ENCODE data around the gene KATNAL1.

The KATNAL1 gene

DNA sequence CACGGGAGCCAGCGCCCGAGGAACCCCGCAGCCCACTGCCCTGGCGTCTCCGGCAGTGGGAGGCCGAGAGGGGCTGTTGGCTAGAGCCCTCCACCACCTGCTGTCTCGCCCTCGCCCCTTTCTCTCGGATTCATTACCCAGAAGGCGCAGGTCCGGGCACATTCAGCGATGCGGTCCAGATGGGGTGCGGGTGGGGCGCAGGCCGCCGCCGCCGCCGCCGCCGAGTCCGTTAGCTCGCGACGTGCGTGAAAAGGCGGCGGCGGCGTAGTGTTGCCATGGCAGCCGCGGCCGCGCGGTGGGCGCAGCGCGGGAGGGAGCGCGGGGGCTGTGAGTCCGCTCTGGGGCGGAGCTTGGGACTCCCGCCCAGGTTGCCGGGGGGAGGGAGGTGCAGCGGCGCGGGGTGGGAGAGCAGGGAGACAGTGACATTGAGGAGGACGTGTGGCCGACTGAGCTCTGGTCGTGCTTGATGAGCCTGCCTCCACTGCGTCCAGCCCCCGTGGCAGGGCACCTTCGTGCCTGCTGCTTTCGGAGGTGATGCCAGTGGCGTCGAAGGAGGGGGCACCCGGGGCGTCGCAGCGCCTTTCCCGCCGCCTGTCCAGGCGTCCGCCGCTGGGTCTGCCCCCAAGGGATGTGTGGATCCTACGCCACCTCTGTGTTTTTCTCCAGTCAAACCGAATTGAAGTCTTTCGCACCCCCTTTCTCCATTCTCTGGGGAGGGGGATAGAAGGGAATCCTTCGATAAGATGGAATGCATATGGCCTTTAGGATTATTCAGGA lies at the start of gene KATNAL1:
Gene KATNAL1, minus strand, starts transcription at position 358 of the 777 bp plus-strand sequence. CDS start 23,774 bp downstream, outside the sequence.
- DNase-seq = peak; percentile 83 to 91

DNA sequence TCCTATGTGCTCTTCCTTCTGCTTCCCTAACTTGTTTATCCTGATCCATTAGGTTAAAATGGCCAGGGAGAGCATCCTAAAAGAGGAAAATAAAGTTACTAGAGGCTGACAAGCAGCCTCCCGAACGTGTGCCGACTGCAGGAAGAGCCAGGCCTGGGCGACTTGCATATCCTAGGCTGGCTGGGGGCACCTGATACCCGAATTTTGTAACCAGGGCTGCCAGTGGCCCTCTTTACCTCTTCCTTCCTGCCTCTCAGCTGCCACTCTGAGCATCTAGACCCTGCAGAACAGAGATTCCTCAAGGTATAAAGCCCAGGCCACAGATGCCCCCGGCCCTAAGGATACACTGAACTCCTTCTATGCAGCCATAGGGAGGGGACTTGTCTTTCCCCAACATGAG lies 48.5 kb upstream of the KATNAL1 start:
- no peak for DNase-seq

GRCh38 chr13:30355384-30355699 lies 48.0 kb upstream of the KATNAL1 start:
- no peak for DNase-seq

DNA sequence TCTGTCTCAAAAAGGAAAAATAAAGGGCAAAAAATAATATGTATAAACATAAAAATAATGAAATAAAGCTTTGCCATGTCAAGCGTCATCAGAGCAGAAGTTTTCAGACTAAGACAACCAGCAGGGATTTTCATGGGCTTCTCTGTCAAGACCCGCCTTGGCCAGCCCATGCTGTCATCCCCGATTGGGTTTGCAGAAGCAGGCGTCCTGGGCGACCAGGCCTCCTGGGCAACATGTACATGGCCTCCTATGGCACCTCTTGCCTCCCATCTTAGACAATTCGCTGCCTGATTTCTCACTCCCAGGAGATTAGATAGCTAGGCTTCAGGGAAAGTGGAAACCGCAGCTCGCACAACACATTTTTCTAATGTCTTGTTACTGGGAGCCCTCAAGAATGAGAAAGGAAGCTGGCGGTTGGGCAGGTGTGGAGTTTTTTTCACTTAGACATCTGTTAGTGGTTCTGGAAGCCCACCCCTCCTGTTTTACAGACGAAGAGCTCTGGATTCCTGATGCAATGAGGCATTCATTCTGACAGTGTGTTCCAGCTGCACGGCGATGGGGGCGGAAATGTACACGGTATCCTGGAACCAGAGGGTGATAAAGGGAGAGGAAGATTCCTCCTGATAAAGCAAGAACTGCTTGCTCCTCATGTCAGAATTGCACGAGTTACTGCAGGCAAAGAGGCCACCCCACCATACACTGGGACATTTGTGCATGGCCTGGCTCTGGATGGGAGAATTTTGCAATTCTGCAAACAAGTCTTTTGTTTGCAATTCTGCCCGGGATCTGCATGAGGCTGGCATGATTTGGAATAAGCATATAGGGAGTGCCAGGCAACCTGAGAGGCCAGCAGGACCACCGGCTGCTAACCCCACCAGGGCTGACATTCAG lies 47.4 kb upstream of the KATNAL1 start:
- DNase-seq = no peak

GRCh38 chr13:30353471-30354215 lies 46.3 kb upstream of the KATNAL1 start:
- no peak for DNase-seq

- DNase-seq = no peak
Measured at GRCh38 chr13:30353060-30353459, 45.7 kb upstream of the KATNAL1 start.

- DNase-seq = no peak
Measured at GRCh38 chr13:30352121-30352520, 44.8 kb upstream of the KATNAL1 start.

GRCh38 chr13:30346789-30347167 lies 39.4 kb upstream of the KATNAL1 start:
- no peak for DNase-seq

- no peak for DNase-seq
Measured at GRCh38 chr13:30346153-30346788, 38.9 kb upstream of the KATNAL1 start.

- DNase-seq = no peak
Measured at GRCh38 chr13:30345426-30346100, 38.2 kb upstream of the KATNAL1 start.

- DNase-seq = no peak
Measured at GRCh38 chr13:30341815-30342570, 34.6 kb upstream of the KATNAL1 start.

DNA sequence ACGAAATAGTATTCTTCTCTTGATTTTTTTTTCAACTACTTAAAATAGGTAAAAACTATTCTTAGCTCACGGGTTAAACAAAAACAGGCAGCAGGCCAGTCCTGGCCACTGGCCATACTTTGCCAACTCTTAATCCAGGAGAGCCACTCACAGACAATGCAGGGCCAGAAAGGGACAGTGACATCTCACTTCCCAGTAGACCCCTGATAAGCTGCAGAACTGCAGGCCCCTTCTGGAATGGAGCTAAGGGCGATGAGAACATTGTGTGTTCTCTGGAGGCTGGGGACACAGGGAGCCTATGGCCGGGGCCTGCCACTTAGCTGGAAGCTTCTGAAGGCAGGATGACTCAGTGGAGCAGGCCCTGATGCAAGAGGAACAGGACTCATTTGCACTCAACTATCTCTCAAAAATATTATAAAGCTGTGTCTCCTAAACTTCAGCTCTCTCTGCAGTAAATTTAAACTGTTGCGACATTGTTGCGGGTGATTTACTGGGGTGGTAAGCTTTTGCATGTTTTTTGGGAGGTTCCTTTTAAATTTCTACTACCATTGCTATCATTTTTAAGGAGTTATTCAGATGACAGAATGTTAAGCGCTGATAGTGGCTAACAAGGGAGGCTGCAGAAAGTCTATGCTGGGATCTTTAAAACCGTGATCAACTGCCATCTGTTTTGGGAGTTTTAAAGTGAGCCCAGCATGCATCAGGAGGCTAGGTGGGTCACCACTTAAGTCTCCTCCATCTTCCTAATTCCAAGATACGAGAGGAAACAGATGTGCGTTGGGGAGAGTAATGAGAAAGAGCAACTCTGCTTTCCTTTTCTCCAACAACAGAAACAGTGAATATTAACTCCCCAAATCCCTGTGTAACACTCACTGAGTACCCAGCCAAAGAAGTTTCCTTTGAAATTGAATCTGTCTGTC lies 33.2 kb upstream of the KATNAL1 start:
- no peak for DNase-seq

DNA sequence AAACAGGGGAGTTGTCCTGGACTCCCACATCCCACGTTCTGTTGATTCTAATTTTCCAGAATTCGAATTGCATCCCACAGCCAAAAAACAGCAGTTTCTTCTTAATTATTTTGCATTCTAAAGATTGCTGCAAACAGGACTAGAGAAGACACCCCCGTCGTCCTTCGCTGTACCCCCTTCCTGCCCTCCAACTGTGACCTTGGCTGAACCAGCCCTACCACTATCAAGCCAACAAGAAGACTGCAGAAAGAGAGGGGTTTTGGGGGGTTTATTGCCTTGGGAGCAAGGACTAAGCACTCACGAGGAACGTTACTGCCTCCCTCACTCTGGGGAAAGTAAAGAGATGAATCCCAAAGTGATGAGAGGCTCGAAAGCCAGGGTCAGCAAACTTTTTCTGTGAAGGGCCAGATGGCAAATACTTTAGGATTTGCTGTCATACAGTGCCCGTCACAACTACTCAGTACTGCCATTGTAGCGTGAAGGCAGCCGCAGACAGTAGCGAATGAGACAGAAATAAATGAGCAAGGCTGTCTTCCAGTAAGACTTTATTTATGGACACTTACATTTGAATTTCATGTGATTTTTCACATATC lies 32.5 kb upstream of the KATNAL1 start:
- DNase-seq = no peak

DNA sequence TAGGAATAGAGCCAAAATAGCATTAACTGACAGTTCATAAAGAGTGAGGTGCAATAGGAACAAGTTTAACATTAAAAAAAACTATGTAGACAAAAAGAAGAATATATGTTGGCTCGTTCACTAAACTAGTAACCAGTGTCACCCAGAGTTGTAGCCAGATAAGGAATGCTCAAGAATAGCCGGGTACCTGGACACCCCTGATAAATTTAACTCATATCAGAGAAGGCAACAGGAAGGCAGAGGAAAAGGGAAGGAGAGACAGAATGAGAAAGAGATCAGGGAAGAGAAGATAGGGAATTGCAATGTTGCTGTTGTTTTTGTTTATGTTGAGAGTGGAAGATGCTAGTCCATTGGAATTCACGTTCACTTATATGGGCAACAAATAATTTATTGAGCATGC lies 31.6 kb upstream of the KATNAL1 start:
- no peak for DNase-seq

DNA sequence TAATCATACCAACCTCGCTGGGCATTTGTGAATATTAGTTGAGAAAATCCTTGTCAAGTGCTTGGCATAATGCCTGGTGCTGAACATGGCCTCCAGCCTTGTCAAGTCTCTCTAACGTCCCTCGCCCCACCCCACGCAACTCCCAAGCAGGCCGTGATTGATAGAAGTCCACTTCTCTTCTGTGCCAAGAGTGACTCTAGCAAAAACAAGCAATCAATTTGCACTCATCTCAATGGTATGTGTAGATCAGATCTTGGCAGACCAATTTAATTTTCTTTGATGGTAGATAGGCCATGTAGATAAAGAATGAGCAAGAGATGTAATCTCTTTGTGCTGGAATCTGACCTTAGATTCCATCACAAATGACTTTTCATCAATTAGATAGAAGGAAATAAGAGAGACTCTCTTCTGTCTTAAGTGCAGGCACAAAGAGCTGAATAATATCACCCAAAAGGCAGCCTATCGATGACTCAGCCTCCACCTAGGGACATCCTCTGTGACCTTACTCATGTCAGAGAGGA lies 31.0 kb upstream of the KATNAL1 start:
- DNase-seq = no peak

DNA sequence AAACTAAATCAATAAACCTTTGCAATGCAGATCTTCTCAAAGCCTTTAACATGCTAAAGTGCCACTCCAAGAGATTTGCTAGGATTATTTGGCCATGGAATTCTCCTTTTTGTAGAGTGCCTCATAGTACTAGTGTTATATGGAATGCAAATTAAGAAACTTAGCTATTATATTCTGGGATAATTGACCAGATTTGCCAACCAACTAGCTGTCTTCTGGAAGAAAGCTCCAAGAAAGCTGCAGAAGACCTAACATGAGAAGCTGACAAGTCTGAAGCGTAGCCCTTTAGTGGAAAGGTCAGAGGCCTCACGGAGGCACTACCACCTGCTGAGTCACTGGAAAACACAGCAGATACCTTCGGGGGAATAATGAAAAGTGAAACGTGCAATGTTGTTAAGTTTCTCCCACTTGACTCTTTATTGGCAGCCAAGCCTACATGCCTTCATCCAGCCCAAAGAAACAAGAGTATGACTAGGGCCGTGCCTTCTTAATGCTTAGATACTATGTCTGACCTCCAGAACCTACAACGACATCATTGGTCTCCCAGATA lies 29.8 kb upstream of the KATNAL1 start:
- no peak for DNase-seq

DNA sequence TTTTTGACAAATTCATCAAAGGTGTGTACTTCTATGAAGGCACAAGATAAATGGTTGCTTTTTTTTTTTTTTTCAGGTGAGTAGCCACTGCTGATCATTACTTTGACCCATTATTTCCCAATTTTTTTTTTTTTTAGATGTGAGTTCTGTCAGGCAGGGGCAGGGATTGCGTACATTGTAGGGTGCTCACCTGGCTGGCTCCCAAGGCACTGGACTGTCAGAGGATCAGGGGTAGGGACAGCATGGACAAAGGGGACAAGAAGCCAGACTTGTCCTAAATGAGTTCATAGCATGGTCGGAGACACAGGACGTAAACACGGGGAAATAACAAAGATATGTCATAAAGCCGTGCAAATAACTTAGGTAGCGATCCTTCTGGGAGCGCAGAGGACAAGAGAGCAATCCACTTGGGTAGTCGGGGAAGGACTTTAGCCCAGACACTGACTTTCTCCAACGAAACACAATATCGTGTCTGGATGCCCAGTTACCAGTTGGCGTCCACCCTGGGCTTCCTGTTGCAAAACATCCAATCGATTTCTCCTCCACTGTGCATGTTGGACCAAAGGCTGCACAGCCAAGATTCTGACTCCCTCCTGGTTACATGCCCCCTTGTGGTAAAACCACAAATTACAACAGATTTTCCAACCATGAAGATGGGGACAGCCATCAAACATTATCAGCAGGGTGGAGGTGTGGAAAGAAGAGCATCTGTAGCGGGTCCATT lies 27.5 kb upstream of the KATNAL1 start:
- peak; percentile 19 to 29 for DNase-seq

- DNase-seq = no peak
Measured at GRCh38 chr13:30333616-30334015, 26.3 kb upstream of the KATNAL1 start.
